Measurements from ENCODE around the gene PPP2R5C.

Gene PPP2R5C

DNA sequence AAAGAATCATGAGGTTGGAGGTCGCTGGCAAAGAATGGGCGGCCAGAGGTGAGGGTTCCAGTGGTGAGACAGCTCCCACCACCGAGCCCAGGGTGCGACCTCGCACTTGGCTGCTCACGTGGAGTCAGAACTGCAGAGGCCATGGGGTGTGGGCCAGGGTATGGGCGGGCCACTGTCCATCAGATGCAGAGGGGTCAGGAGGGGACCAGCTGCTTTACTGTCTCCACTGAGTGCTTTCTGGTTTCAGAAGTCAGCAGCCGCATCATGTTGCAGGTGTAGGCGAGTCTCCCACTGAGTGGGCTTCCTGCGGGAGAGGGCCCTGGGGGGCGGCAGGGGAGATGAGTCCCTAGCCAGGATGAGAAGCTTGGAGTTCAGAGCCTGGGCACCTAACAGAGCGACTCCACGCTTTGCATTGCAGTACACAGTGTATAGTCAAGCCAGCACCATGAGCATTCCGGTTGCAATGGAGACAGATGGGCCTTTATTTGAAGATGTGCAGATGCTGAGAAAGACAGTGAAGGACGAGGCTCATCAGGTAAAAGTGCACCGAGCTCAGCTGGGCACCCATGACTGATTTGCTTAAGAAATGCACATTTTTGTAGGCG is 156.0 kb downstream of the PPP2R5C start:
- DNase-seq (ENCODE audit: low spot score), result no peak

DNA sequence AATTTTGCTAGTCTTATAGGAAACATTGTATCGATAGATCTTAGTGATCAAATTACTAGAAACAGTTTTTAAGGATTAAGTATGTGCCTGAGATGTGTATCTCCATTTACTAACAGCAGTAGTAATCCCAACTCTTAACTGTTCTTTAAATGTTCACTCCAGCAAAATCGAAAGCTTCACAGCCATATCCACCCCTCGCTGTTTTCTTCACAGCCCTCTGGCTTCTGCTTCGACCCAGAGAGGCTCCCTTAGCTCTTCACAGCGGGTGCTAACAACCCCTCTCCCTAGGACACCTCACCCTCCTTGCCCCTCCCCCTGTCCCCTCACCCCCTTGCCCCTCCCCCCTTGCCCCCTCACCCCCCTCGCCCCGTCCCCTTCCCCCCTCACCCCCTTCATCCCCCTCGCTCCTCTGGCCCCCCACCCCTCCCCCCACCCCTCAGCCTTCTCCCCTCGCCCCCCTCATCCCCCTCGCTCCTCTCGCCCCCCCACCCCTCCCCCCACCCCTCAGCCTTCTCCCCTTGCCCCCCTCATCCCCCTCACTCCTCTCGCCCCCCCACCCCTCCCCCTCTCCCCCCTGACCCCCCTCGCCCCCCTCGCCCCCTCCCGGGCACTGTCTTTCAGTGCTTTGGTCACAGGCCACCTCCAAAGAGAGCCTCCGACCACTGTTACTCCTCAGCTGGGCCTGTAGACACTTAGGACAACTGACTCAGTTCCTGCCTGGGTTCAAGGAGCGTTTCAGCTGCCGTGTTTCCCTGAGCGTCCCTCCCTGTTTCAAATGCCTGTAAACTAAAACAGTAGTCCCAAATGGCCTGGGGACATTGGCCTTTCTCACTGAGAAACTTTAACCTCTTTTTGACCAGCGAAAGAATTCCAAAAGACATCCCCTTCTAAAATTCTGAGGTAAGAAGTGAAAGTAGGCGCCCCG is 156.8 kb downstream of the PPP2R5C start:
- DNase-seq (ENCODE audit: low spot score), result no peak

DNA sequence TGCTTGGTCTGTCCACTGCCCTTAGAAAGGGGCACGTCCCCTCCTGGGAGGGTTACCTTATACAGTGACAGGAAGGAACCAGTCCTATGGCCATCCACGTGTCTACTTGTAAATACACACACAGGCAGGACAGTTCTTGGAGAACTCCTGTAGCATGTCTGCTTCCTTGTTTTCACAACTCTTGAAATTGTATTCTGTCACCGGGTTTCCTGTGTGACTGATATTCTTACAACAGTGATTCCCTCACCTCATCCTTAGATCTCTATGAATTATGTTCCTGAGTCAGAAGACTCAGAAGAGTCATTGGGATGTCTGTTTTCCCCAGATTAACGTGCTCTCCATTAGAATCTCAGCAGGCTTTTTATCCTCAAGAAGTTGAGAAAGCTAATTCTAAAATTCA is 158.8 kb downstream of the PPP2R5C start:
- no peak for DNase-seq (ENCODE audit: low spot score)

DNA sequence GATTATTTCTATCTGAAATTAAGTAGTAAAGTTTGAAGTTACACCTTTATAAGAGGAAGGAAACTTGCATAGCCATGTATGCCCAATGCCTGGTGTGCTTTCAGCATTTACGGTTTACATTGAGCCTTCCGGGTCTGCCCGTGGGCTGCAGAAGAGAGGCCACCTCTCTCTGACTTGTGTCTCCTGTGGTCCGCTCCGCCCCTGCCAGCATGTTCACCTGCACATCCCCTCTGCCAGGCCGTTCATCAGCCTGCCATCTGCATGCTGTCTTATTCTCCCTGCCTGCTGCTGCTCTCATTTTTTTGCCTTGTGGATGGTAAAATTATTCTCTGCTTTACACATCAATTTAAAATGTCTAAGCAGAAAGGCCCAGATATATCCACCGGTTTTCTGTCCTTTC is 161.4 kb downstream of the PPP2R5C start:
- DNase-seq (ENCODE audit: low spot score), result no peak

DNA sequence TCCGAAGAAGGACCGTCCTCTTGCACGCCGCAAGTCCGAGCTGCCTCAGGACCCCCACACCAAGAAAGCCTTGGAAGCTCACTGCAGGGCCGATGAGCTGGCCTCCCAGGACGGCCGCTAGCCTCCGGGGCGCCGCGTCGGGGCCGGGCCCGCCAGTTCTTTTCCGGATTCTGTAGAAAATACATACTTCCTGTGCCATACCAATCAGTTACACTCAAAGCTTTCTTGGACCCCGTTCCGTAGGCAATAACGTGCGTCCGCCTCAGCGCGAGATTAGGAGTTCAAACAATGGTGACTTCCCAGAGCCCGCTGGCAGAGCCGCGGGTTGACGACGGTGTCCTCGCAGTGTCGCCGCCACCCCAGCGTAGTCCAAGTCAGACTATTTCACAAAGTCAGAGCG is 163.6 kb downstream of the PPP2R5C start:
- no peak for DNase-seq (ENCODE audit: low spot score)

DNA sequence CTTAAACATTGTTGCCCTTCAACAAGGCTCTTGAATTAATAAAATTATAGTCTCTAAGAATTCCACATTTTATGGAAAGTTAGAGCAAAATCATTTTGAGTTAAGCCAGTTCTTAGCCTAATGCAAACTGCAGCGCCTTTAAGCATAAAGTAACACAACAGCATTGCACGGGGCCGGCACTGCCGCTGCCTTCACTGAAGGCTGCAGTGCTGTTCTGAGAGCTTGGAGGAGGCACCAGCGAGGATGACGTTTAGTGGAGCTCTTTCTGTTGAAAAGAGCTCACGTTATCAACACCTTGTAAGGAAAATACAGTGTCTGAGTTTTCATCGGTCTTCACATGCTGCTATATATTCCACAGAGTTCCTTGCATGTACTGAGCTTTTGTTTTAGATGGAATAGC is 164.6 kb downstream of the PPP2R5C start:
- DNase-seq (ENCODE audit: low spot score), result peak; percentile 42

DNA sequence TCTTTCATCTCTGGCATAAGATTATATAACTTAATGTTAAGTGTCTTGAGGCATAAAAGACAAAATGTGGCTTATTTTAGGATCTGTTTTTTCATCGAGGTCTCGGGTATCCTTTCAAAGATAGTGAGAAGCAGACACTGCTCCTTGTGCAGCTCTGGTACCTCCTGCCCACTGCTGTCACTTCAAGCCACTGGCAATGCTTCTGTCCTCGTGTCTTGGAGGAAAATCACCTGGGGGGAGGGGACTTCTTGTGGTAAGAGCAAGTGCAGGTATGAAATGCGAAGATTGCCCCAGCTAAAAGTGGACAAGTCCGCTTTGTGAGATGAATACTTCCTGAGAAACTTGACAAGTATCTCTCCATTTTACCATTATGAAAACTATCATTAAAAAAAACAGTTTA is 165.1 kb downstream of the PPP2R5C start:
- DNase-seq (ENCODE audit: low spot score), result no peak

DNA sequence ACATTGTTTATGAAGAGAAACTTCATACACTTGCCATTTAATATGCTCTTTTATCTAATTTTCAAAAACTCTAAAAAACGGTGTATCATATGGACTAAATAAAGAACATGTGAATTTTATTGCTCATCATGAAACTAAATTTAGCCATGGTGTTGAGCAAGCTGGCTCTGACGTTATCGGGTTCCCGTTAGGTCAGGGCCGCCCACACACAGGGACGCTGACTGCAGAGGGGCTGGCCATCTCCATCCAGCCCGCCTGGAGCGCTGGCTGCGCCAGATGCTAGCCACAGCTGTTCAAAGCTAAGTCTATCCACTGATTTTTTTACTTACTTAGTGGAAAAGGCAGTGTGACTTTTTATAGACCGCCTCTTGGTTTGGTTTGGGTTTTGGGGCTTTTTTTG is 166.3 kb downstream of the PPP2R5C start:
- DNase-seq (ENCODE audit: low spot score), result peak; percentile 58

DNA sequence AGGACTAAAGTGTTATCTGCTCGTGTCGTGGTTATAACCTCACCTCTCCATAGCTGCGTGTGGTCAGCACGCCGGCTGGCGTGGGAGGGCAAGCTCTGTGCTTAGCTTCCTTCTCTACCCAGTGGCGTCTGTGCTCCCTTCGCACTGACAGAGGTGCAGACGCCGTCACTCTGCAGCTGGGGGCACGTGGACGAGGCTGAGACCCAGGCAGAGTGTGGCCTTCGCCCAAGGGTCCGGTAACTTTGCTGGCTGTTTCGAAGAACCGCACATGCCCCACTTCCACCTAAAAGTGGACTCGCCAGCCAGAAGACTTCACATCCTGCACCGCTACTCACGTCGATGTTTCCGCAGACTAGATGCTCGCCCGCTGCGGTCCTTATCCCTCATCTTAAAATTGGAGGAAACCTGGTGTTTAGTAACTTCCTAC is 166.9 kb downstream of the PPP2R5C start:
- no peak for DNase-seq (ENCODE audit: low spot score)

DNA sequence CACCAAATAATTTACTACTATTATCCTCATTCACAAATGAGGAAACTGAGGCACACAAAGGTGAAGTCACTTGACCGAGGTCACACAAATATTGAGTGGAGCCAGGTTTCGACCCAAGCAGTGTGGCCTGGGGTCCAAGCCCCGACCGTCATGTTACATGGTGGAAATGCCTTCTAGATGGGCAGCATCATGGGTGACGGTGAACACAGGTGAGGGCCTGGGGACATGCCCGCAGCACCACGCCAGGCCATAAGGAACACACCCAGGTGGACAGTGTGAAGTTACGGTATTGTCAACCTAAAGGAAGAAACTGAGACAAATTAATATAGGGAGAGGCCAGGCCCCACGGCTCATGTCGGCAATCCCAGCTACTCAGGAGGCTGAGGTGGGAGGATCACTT is 167.6 kb downstream of the PPP2R5C start:
- no peak for DNase-seq (ENCODE audit: low spot score)

DNA sequence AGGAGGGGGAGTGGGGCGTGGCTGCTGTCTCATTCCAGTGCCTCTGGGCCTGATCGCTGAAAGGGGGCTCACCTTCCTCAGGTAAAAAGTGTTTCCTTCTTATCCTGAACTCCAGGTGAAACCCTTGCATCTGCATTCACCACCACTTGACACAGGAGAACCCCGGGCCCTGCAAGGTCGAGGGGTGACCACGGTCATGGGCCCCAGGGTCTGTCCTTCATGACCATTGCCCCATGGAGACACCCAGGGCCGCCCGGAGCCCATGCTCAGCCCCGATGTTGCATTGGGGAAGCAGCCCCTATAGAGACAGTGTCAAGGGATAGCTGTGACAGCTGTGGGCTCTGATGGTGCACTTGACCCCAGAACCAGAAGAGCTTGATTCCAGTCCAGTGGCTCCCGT is 168.4 kb downstream of the PPP2R5C start:
- DNase-seq (ENCODE audit: low spot score), result no peak

DNA sequence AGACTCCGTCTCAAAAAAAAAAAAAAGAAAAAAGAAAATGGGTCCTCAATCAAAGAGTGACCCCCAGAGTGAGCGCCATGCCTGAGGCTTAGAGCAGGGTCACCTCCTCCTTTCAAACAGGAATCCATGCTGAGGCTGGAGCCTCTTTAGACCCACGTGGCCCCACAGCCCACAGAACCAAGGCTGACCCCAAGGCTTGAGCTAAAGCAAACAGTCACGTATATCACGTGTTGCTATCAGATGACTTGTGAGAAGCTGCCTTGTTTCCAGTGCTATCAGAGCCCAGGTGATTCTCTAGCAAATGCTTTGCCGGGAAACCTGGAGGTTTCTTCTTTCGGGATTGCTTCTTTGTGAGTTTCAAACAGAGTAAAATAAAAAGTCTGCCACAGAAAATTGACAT is 171.2 kb downstream of the PPP2R5C start:
- no peak for DNase-seq (ENCODE audit: low spot score)

DNA sequence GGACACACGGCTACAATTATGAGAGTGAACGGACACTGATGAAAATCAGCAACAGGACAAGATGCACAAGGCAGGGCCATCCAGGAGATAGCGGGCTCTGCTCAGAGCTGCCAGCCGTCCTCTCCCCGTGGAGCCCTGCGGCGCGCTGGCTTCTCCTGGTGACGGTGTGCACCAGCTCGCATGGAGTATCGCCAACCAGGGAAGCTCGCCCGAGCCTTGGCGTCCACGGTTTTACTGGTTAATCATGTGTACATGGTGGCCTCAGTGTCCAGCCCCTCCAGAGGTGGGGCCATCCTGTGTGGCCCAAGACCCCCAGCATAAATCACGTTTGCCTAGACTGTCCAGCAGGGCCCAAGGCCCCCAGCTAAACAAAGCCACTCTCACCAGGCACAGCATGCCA is 171.7 kb downstream of the PPP2R5C start:
- DNase-seq (ENCODE audit: low spot score), result no peak

DNA sequence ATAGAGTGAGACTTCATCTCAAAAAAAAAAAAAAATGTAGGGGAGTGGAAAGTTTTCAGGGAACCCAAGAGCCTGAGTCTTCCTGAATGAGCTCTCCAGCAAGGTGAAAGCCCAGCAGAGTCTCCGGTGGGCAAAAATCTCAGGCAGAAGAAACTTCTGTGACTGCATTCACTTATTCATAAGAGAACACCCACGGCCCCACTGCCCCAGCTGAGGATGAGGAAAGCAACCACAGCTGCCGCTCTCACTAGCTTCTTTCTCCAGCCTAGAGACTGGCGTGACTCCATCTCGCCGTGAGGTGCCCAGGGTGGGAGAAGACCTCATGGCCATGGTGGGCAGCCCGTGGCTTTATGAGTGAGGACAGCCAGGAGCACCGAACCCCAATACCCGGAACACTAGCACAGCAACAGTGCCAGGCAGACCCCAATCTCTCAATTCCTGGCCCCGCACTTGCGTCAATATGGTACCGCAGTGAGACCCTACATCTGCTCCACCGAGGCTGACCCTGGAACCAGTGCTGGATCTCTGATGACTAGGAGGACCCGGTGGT is 173.2 kb downstream of the PPP2R5C start:
- no peak for DNase-seq (ENCODE audit: low spot score)

DNA sequence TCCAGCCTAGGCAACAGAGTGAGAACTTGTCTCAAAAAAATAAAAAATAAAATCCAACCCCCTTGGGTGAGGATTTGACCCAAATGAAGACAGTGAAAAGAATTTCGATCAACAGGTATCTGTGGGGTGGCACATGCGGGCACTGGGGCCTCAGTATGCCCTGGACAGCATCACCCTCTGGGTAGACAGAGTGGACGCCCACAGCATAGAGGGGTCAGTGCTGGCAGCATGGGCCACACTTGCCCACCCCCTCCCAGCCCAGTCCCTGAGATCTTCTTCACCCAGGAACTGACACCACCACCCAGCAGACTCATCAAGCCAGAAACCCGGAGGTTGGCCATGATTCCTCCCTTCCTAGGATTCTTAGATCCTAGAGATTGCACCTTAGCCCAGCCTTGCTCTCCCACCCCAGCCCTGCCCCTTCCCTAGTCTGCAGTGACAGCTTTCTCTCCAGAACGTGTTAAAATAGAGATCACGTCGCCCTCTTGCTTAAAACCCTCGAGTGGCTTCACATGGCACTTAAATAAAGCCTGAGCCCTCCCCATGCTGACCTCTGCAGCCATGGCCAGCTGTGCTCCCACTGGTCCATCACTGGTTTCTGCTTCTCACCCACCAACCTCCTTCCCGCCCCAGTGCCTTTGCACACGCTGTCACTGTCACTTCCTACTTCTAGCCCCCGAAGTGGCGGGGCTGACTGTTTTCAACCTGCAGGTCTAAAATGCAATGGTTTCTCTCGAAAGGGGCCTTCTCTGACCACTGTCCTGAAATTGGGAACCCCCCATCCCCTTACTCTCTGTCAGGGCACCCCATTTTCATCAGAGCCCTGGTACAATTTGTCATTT is 176.6 kb downstream of the PPP2R5C start:
- DNase-seq (ENCODE audit: low spot score), result no peak

DNA sequence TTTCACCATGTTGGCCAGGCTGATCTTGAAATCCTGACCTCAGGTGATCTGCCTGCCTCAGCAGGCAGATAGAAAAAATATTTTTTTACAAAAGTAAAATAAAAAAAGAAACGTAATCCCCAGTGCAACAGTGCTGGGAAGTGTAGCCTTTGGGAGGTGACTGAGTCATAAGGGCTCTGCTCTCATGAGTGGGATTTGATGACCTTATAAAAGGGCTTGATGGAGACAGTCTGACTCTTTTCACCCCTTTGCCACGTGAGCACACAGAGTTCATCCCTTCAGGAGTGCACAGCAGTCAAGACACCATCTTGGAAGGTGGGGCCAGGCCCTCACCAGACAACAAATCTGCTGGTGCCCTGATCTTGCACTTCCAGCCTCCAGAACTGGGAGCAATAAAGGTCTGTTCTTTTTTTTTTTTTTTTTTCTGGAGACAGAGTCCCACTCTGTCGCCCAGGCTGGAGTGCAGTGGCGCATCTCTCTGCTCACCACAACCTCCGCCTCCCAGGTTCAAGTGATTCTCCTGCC is 178.2 kb downstream of the PPP2R5C start:
- no peak for DNase-seq (ENCODE audit: low spot score)

DNA sequence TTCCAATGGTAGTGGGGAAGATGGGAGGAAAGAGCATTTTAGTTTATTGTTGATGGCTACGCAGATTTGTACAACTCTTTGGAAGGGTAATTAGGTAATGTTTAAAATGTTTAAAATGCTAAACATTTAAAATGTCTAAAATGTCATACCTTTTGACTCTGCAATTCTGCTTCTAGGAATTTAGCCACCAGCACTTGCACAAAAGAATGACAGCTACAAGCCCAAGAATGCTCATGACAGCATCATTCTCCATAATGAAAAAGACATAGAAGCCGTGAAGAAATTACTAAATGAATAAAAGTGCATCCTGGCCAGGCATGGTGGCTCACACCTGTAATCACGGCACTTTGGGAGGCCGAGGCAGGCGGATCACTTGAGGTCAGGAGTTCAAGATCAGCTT is 182.9 kb downstream of the PPP2R5C start:
- DNase-seq (ENCODE audit: low spot score), result no peak

DNA sequence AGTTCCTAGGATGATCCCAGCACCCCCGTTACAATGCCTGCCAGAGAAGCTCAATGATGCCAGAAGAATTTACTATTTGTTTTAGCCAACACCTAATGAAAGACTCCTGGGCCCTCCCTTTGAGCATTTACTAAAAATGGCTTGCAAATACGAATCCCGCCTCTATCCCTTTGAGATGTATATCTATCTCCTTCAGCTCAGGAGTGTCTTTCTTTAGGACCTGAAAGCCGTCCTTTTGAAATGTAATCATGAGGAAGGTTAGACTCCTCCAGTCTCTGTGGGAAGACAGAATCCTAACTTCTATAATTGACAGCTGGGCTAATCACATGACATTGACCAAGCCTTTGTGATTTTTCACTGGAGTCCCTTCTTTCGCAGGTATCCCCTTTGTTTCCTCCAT is 183.7 kb downstream of the PPP2R5C start:
- no peak for DNase-seq (ENCODE audit: low spot score)

DNA sequence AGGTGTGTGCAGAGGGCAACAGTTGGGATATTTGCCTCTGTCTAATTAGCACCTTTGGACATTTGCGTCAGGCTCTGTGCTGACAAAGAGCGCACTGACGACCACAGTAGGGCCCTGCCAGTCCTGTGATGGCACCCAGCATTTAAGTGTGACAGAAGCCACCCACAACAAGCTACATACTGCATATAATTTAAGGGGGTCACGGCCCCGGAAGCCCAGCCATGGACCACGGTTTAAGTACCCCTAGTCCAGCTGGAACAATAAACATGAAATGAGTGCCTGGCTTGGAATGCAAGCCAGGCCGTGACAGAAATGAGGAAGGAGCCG is 186.0 kb downstream of the PPP2R5C start:
- no peak for DNase-seq (ENCODE audit: low spot score)

DNA sequence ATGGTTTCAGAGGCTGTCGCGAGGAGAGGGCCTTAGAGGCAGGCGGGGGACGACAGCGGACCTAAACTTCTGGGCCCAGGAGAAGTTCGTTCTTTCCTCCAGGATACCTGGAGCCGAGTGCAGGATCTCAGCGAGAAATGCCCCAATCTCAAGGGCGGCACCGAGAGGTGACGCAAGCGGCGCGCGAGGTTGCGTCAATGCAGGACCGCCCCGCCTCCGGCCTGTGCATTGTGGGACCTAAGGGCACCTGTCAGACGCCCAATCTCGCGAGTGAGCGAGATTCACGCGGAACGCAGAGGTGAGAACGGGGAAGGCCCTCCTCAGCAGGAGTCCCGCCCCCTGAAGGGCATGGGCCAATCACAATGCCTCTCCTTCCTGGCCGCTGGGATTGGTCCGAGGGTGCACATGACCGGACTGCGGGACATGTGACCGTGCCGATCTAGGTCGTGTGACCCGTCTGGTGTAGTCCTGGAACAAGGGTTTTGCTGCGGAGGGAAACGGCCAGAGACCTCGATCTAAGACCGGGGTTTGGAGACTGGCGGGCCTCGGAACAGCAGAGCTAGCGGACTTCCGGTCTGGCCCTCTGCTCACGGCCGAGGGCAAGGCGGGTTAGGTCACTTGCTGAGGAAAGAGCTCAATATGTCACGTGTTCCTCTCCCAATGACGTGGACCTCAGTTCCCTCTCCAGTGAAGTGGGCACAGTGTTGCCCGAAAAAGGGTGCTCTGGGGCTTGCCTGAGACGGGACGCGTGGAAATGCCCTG is 186.6 kb downstream of the PPP2R5C start:
- DNase-seq (ENCODE audit: low spot score), result peak; percentile 99

DNA sequence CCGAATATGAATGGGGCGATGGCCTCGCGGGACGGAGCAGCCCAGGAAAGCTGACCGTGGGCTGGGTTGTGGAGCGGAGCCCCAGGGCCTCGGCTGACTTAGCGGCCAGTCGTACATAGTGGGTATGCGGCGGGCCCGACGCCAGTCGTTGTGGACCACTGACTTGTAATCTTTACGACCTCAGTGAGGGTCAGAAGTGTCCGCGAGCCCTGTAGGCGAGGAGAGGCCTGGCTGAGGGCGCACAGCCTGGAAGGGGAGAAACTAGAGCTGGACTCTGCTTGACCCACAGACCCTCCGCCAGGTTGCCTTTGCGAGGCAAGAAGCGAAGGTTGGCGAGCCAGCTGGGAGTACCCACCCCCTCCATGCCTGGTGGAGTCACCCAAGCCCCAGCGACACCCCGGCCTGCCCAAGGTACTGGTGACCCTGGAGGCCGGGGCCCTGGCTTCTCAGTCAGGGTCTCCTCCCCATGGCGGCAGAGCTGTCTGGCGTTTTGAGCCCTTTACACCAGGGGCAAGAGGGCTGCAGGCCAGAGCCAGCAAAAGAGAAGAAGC is 187.2 kb downstream of the PPP2R5C start:
- no peak for DNase-seq (ENCODE audit: low spot score)
